K562 (cell line): ENCODE results near the gene CSKMT. TPM values are rescaled to one million over a fixed set of nuclear protein-coding genes. Genes with fewer than 3 reads are reported as not detected.

ENCODE experiments used
- ATF1 ChIP-seq, 2 experiments: fragments of 450-650 bp in 1 of 2; IDR thresholded peaks; 2 replicates each; pipeline ENCODE4 v1.6.1; 2016; ENCODE audit warnings: missing compliant biosample characterization in 1 of 2, missing genetic modification characterization in 1 of 2
- BCLAF1 ChIP-seq, 2 experiments: fragments of 450-650 bp in 1 of 2; IDR thresholded peaks; 2 replicates each; pipeline ENCODE4 v1.6.1; 2011 to 2017; ENCODE audit warnings: low read depth in 2 of 2, antibody characterized with exemption in 1 of 2, borderline replicate concordance in 1 of 2, low read length in 1 of 2, mild to moderate bottlenecking in 1 of 2, mixed read lengths in 1 of 2; ENCODE audit not compliant: control insufficient read depth in 1 of 2
- CBX3 ChIP-seq, 2 experiments: IDR thresholded peaks; 1 replicate in 1 of 2; 2 replicates in 1 of 2; pipeline ENCODE4 v1.6.1; 2012; ENCODE audit warnings: inconsistent platforms in 2 of 2, low read length in 2 of 2, borderline replicate concordance in 1 of 2, control low read depth in 1 of 2
- E2F5 ChIP-seq: sonication (generic); formaldehyde crosslinking; IDR thresholded peaks from 2 replicates; pipeline ENCODE4 v1.8.0; 2022; ENCODE audit warnings: mild to moderate bottlenecking, missing genetic modification reagents
- ESRRA ChIP-seq: fragments of 450-650 bp; IDR thresholded peaks from 2 replicates; pipeline ENCODE4 v1.6.1; 2014; ENCODE audit warnings: low read depth, mild to moderate bottlenecking, moderate library complexity, borderline replicate concordance
- ETV5 ChIP-seq: sonication (generic); formaldehyde crosslinking; IDR thresholded peaks from 2 replicates; pipeline ENCODE4 v1.4.0; 2020; ENCODE audit warnings: low read depth, mild to moderate bottlenecking, missing genetic modification reagents
- HMG20B ChIP-seq: fragments of 250-450 bp; sonication (Bioruptor Pico); IDR thresholded peaks from 2 replicates; pipeline ENCODE4 v1.5.0; 2021; ENCODE audit warnings: mild to moderate bottlenecking
- IRF2 ChIP-seq: sonication (generic); formaldehyde crosslinking; IDR thresholded peaks from 2 replicates; pipeline ENCODE4 v1.8.1; 2022; ENCODE audit warnings: mild to moderate bottlenecking, missing genetic modification reagents
- KAT7 ChIP-seq: sonication (generic); formaldehyde crosslinking; IDR thresholded peaks from 2 replicates; pipeline ENCODE4 v1.8.0; 2022; ENCODE audit warnings: missing genetic modification reagents, mild to moderate bottlenecking, borderline replicate concordance
- MCM5 ChIP-seq: fragments of 450-650 bp; IDR thresholded peaks from 2 replicates; pipeline ENCODE4 v1.6.1; 2016; ENCODE audit warnings: low read depth
- MED1 ChIP-seq: sonication (generic); formaldehyde crosslinking; IDR thresholded peaks from 2 replicates; pipeline ENCODE4 v1.8.1; 2023; ENCODE audit warnings: missing genetic modification reagents, borderline replicate concordance
- MXI1 ChIP-seq: IDR thresholded peaks from 2 replicates; pipeline ENCODE4 v1.6.1; 2011; ENCODE audit warnings: low read depth, mild to moderate bottlenecking, improper control_type of control experiment, low read length
- PURB ChIP-seq: sonication (generic); formaldehyde crosslinking; IDR thresholded peaks from 2 replicates; pipeline ENCODE4 v1.9.0; 2021; ENCODE audit warnings: low read depth, mild to moderate bottlenecking, missing genetic modification reagents
- SRSF9 ChIP-seq: fragments of 200-400 bp; formaldehyde crosslinking; IDR thresholded peaks from 2 replicates; pipeline ENCODE4 v1.6.1; 2017; ENCODE audit warnings: low read depth, low read length, borderline replicate concordance
- TAF15 ChIP-seq: fragments of 200-400 bp; formaldehyde crosslinking; IDR thresholded peaks from 2 replicates; pipeline ENCODE4 v1.6.1; 2017; ENCODE audit warnings: mild to moderate bottlenecking, low read depth, low read length, moderate library complexity
- TAF9B ChIP-seq: fragments of 450-650 bp; IDR thresholded peaks from 2 replicates; pipeline ENCODE4 v1.6.1; 2018; ENCODE audit warnings: mild to moderate bottlenecking; ENCODE audit not compliant: partially characterized antibody
- TCF15 ChIP-seq: fragments of 250-450 bp; sonication (Bioruptor Pico); IDR thresholded peaks from 2 replicates; pipeline ENCODE4 v1.8.0; 2022; ENCODE audit warnings: moderate library complexity, mild to moderate bottlenecking, inconsistent platforms
- ZNF311 ChIP-seq: fragments of 250-450 bp; sonication (Bioruptor Pico); IDR thresholded peaks from 2 replicates; pipeline ENCODE4 v1.4.0; 2020; ENCODE audit warnings: mild to moderate bottlenecking, moderate library complexity
- ZNF398 ChIP-seq: fragments of 250-450 bp; sonication (Bioruptor Pico); IDR thresholded peaks from 2 replicates; pipeline ENCODE4 v1.8.0; 2021; ENCODE audit warnings: moderate library complexity, mild to moderate bottlenecking, inconsistent platforms
- ZNF589 ChIP-seq: fragments of 200-800 bp; sonication (Bioruptor generic); IDR thresholded peaks from 2 replicates; pipeline ENCODE4 v1.6.1; 2016; ENCODE audit warnings: low read depth, missing genetic modification characterization, missing compliant biosample characterization
- ZNF830 ChIP-seq: fragments of 250-450 bp; sonication (Bioruptor Pico); IDR thresholded peaks from 2 replicates; pipeline ENCODE4 v1.5.0; 2021; ENCODE audit warnings: mild to moderate bottlenecking
- polyA plus RNA-seq, 8 experiments: library from polyadenylated mRNA; depleted of rRNA in 4 of 8; stranded (reverse) in 5 of 8; unstranded in 3 of 8; fragments of >200 nt; fragmentation: Nextera tagmentation in 2 of 8; fragmentation: Illumina TruSeq in 1 of 8; extraction: Ambion mirVana in 2 of 8; extraction: Trizol in 1 of 8; gene quantifications; 2 replicates each; pipeline versions ENCODE4 v1.2.1 to v1.2.3, GENCODE V29; 2011 to 2014; ENCODE audit warnings: inconsistent platforms in 1 of 8, missing spikeins in 1 of 8
- total RNA-seq, 7 experiments: library from RNA; depleted of rRNA in 6 of 7; stranded (reverse); fragments of >200 nt in 6 of 7; fragmentation: Illumina TruSeq in 2 of 7; extraction: Trizol in 2 of 7; gene quantifications; 2 replicates each; pipeline versions ENCODE4 v1.2.1 to v1.2.3, GENCODE V29; 2011 to 2021; ENCODE audit warnings: low replicate concordance in 1 of 7
- TF ChIP-seq, protein P1 (sequence below): sonication (generic); formaldehyde crosslinking; IDR thresholded peaks from 2 replicates; pipeline ENCODE4 v1.8.0; 2022; ENCODE audit warnings: mild to moderate bottlenecking, missing genetic modification reagents

CSKMT gene
- total and polyA plus RNA-seq, 9 of the 15 experiments (the other 6 are each of a cell fraction or from before 2014, with no cell fraction given), result 10.3 to 108 (median 27.2) TPM

GRCh38 chr11:62665075-62665598, at the start of gene CSKMT, which contains the start of gene C11orf98 (continued):
- TF ChIP-seq ZNF589 (CRISPR knock-in tag) (0 out of 2 replicates have a peak, but pooled peaks have one; percentile 12), IRF2 (CRISPR knock-in tag) (no peak), MXI1 (peak; percentile 82), TCF15 (CRISPR knock-in tag) (no peak), ESRRA (peak; percentile 50; the same call in 1 of the 2 replicates), SRSF9 (no peak), CBX3 (IDR thresholded peaks at IDR 0.05; ENCODE audit: borderline replicate concordance in 1 of 2, low read length in 2 of 2) (no peak), ZNF830 (CRISPR knock-in tag) (peak; percentile 95), MED1 (CRISPR knock-in tag) (no peak), PURB (CRISPR knock-in tag) (no peak), TAF9B (peak; percentile 89), ZNF311 (CRISPR knock-in tag) (no peak), KAT7 (CRISPR knock-in tag) (no peak), ETV5 (CRISPR knock-in tag) (peak; percentile 68), BCLAF1 (IDR thresholded peaks at IDR 0.05; ENCODE audit: borderline replicate concordance in 1 of 2, control insufficient read depth in 1 of 2, low read depth in 2 of 2, low read length in 1 of 2) (no peak), MCM5 (no peak), ATF1 (CRISPR knock-in tag; IDR thresholded peaks at IDR 0.05) (no peak), ATF1 (tag; IDR thresholded peaks at IDR 0.05) (peak; percentile 56), ZNF398 (CRISPR knock-in tag) (no peak), TAF15 (no peak), E2F5 (CRISPR knock-in tag) (no peak), HMG20B (peak; percentile 93)
- TF ChIP-seq, protein P1, sequence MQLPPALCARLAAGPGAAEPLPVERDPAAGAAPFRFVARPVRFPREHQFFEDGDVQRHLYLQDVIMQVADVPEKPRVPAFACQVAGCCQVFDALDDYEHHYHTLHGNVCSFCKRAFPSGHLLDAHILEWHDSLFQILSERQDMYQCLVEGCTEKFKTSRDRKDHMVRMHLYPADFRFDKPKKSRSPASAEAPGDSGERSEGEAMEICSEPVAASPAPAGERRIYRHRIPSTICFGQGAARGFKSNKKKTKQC (CRISPR knock-in tag), result no peak; the same call in 1 of the 2 replicates
